HUES64 (cell line): ENCODE results near the gene ALCAM.

ENCODE experiments used
- H3K27ac ChIP-seq: 2 replicates; pipeline ENCODE4 v1.7.0; 2013; ENCODE audit warnings: low read depth, low read length, inconsistent platforms
- H3K27me3 ChIP-seq: 2 replicates; pipeline ENCODE4 v1.6.1; 2013; ENCODE audit warnings: mild to moderate bottlenecking, low read length; ENCODE audit not compliant: insufficient read depth
- H3K36me3 ChIP-seq: 2 replicates; pipeline ENCODE4 v1.6.1; 2013; ENCODE audit warnings: mild to moderate bottlenecking, low read length; ENCODE audit not compliant: insufficient read depth
- H3K4me1 ChIP-seq: 2 replicates; pipeline ENCODE4 v1.6.1; 2013; ENCODE audit warnings: mild to moderate bottlenecking, low read length, moderate library complexity; ENCODE audit not compliant: insufficient read depth
- H3K4me3 ChIP-seq: 2 replicates; pipeline ENCODE4 v1.5.1; 2013; ENCODE audit warnings: mild to moderate bottlenecking, low read length, moderate library complexity
- H3K9ac ChIP-seq: 2 replicates; pipeline ENCODE4 v1.6.1; 2013; ENCODE audit warnings: mild to moderate bottlenecking, low read depth, low read length
- H3K9me3 ChIP-seq: 2 replicates; pipeline ENCODE4 v1.6.1; 2013; ENCODE audit warnings: low read depth, low read length; ENCODE audit not compliant: insufficient read depth
- WGBS: fragments of 150-250, 120-280 bp; methylation state at CpG from one replicate; pipeline ENCODE4 v1.1.7; 2013; ENCODE audit warnings: missing lambda C conversion rate; 5-methylcytosine and 5-hydroxymethylcytosine counted together

ALCAM gene

DNA sequence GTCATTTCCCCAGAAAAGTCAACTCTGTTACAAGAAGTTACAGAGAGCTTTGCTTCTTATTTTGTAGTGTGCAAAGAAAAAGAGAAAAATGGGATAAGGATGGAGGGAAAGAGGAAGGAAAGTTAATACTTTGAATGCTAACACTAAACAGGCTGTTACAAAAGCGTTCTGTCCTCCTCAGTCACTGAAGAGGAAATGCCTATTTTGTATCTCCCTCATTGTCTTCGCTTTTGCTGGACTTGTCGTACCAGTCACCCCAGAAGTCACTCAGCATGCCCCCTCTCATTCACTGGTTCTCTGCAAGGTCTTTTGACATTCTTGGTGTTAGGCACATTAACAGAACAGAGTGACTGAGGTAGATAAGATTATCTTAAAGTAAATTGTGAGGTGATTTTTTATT lies 129.6 kb downstream of the ALCAM start:
- Histone ChIP-seq H3K27me3 (no peaks in the 10 kb centered on the region), H3K9ac (no peak overlapping the region), H3K9me3 (peaks cover 1% of the 10 kb centered on the region; the same call in 1 of the 2 replicates), H3K4me3 (no peak overlapping the region), H3K4me1 (peaks cover 10% of the 10 kb centered on the region), H3K36me3 (no peaks in the 10 kb centered on the region), H3K27ac (no peak overlapping the region)
- WGBS: 91% methylated on average over 3 of the region's 3 CpGs

DNA sequence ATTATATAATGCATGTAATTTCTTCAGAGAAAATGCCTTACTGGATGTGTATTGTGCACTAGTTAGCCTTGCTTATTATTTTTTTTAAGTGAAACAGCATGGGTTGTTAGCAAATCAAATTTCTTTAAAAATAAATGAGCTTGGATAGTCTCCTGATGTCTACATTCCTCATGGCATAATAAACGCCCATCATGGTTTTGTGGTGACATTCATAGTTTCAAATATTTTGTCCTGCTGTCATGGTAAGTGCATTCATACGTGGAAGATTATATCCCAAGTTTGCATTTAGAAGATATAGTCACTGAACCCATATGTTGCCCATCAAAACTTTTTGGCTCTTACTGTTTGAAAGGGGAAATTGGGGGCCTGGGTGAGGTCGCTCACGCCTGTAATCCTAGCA lies 130.7 kb downstream of the ALCAM start:
- no peak overlapping the region for H3K9ac ChIP-seq
- no peaks in the 10 kb centered on the region for H3K27me3 ChIP-seq
- H3K27ac ChIP-seq: no peak overlapping the region
- H3K36me3 ChIP-seq: no peaks in the 10 kb centered on the region
- peaks cover 13% of the 10 kb centered on the region for H3K4me1 ChIP-seq
- WGBS: 97% methylated on average over 4 of the region's 4 CpGs
- no peaks in the 10 kb centered on the region for H3K9me3 ChIP-seq
- no peak overlapping the region for H3K4me3 ChIP-seq

DNA sequence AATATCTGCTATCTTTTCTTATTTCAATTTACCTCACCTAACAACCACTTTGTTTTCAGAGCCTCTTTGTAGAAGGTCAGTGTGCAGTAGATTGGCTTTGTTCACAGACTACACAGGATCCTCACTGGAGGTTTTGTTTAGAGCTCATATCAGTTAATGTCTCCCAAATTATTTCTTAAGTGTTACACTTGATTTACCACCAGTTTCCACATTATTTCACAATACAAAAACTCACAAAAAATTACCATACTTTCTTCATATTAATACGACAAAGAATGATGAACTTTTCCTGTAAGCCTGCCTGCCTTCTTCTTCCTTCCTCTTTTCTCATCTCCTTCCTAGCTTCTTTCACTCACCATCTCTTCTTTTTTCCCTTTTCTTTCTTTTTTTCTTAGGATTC lies 133.3 kb downstream of the ALCAM start:
- H3K9me3 ChIP-seq: no peaks in the 10 kb centered on the region
- H3K27me3 ChIP-seq: no peaks in the 10 kb centered on the region
- H3K4me1 ChIP-seq: peaks cover 20% of the 10 kb centered on the region
- WGBS: no CpG with 5 or more reads among the region's 1 CpG
- no peak overlapping the region for H3K4me3 ChIP-seq
- no peaks in the 10 kb centered on the region for H3K36me3 ChIP-seq
- H3K27ac ChIP-seq: no peak overlapping the region
- H3K9ac ChIP-seq: no peak overlapping the region

DNA sequence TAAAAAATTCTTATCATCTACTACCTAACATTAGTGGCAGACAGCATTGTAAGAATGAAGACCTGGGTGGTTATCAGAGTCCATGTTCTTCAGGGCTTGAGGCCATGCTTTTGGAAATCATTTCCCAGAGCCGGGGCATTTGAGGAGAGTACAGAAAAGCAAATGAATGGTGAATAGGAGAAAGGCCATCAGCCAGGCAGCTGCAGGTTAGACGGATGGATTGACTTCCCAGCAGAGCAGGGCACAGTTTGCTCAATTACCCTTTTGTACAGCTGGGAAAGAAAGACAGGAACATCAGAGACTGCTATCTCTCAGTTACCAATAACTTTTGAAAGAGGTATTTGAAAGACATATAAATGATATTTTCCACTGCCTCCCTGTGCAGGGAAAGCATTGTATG lies 135.6 kb downstream of the ALCAM start:
- Histone ChIP-seq H3K9ac (no peak overlapping the region), H3K4me1 (peaks cover 12% of the 10 kb centered on the region; the same call in 1 of the 2 replicates), H3K9me3 (no peaks in the 10 kb centered on the region), H3K4me3 (no peak overlapping the region), H3K36me3 (no peaks in the 10 kb centered on the region), H3K27me3 (no peaks in the 10 kb centered on the region), H3K27ac (no peak overlapping the region)
- 88% methylated on average over 2 of the region's 2 CpGs for WGBS

DNA sequence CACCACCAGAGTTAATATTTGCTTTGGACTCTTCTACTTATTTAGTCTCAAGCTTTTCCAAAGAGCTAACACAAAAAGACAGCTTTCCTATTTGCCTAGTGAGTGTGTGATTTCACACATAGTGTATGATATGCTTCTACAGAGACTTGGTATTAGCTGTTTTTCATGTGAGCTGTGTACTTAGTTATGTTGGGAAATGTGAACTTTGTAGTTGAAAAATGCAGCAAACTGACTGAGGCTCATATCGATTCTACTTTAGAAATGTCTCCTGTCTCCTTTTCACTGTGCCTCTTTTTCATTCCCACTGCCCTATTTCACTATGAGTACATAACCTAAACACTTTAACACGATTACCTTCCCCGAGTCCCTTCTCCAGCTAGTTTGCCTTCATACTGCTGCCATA lies 136.5 kb downstream of the ALCAM start:
- H3K4me3 ChIP-seq: no peak overlapping the region
- no peak overlapping the region for H3K9ac ChIP-seq
- peaks cover 12% of the 10 kb centered on the region; the same call in 1 of the 2 replicates for H3K4me1 ChIP-seq
- no peak overlapping the region for H3K27ac ChIP-seq
- WGBS: 93% methylated on average over 3 of the region's 3 CpGs
- no peaks in the 10 kb centered on the region for H3K9me3 ChIP-seq
- H3K36me3 ChIP-seq: no peaks in the 10 kb centered on the region
- H3K27me3 ChIP-seq: no peaks in the 10 kb centered on the region

DNA sequence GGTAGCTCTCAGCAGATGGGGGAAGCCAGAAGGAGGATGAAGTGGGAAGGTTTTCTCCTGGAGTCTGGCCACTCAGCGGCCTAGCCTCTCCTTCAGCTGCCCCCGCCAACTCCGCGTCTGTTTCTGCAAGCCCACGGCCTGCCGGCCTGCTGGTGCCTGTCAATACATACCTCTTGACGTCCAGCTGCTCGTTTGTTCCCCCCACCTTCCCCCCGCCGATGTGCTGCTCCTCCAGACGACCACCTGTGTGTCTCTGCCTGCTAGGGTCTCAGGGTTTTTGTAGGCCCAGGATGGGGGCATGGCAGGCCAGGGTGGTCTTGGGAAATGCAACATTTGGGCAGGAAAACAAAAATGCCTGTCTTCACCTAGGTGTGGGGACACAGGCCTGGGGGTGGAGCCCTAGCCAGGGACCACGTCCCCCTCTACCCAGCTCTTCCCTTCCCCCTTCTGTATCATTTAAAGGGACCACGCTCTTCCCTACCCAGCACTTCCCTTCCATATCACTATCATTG lies 137.8 kb downstream of the ALCAM start:
- H3K9me3 ChIP-seq: no peaks in the 10 kb centered on the region
- H3K9ac ChIP-seq: no peak overlapping the region
- H3K36me3 ChIP-seq: no peaks in the 10 kb centered on the region
- H3K4me1 ChIP-seq: peaks cover 12% of the 10 kb centered on the region; the same call in 1 of the 2 replicates
- H3K27me3 ChIP-seq: no peaks in the 10 kb centered on the region
- no peak overlapping the region for H3K27ac ChIP-seq
- H3K4me3 ChIP-seq: no peak overlapping the region
- WGBS: 84% methylated on average over 13 of the region's 13 CpGs

DNA sequence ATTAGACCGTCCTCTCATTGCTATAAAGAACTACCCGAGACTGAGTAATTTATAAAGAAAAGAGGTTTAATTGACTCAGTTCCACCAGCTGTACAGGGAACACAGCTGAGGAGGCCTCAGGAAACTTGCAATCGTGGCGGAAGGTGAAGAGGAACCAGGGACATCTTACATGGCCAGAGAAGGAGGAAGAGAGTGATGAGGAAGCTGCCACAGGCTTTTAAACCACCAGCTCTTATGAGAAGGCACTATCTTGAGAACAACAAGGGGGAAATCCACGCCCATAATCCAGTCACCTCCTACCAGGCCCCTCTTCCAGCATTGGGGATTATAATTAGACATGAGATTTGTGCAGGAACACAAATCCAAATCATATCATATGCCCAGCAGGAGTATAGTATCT lies 138.5 kb downstream of the ALCAM start:
- no peak overlapping the region for H3K9ac ChIP-seq
- peaks cover 12% of the 10 kb centered on the region; the same call in 1 of the 2 replicates for H3K4me1 ChIP-seq
- no peak overlapping the region for H3K27ac ChIP-seq
- 81% methylated on average over 4 of the region's 5 CpGs for WGBS
- no peak overlapping the region for H3K4me3 ChIP-seq
- no peaks in the 10 kb centered on the region for H3K36me3 ChIP-seq
- no peaks in the 10 kb centered on the region for H3K27me3 ChIP-seq
- H3K9me3 ChIP-seq: no peaks in the 10 kb centered on the region

DNA sequence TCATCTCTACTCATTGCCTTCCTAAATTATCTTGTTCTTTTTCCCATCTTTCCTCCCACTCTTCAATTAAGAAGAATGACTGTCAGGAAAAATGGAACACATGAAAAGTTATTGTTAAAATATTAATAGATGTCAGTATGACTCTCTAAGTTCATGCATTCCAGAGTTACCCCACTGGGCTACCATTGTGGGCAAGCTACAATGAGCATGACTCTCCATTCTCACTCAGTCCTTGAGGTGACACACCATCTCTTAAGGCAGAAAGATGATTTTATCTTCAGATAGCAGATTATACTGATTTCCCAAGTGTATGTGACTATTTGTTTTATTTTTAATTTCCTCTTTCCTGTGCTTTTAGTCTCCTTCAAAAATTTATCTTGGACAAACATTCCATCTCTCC lies 144.3 kb downstream of the ALCAM start:
- no peaks in the 10 kb centered on the region for H3K36me3 ChIP-seq
- no peak overlapping the region for H3K9ac ChIP-seq
- no peak overlapping the region for H3K4me3 ChIP-seq
- H3K27ac ChIP-seq: no peak overlapping the region
- H3K4me1 ChIP-seq: peaks cover 15% of the 10 kb centered on the region; the same call in 1 of the 2 replicates
- no peaks in the 10 kb centered on the region for H3K9me3 ChIP-seq
- no peaks in the 10 kb centered on the region for H3K27me3 ChIP-seq

DNA sequence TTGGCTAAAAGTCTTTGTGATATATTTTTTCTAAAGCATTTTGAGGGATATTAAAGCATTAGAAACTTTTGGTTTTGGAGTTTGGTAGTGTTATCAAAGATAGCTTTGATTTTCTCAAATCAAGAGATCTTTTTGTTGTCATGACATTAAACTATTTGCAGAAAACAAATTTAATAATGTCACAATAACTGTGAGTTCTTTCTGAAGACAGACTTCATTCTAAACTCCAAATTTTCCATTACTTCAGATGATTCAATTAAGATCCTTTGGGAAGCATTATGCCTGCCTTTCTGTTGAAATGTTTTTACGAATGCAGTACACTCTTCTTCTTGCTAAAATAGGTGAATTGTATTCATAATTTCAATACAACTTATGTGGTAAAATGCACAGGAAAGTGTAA lies 145.4 kb downstream of the ALCAM start:
- Histone ChIP-seq H3K36me3 (no peaks in the 10 kb centered on the region), H3K4me1 (peaks cover 15% of the 10 kb centered on the region; the same call in 1 of the 2 replicates), H3K9ac (no peak overlapping the region), H3K4me3 (no peak overlapping the region), H3K27ac (no peak overlapping the region), H3K9me3 (no peaks in the 10 kb centered on the region), H3K27me3 (no peaks in the 10 kb centered on the region)
- no CpG with 5 or more reads among the region's 1 CpG for WGBS

DNA sequence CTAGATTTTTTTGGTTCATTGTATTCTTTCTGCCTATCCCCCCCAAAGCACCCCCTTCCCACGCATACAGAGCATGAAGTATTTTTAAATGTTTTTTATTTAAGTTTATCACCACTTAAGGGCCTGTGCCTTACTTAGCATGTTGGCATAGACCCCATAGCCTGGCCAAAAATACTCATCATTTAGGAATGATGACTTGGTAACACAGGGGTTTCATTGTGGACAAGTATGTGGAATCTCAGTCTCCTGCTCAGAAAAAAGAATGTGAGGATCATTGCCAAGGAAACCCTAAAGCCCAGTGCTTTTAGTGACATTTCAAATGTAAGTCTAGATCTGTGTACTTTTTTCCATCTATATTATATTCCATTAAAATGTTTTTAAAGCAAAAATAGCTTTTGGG lies 146.3 kb downstream of the ALCAM start:
- Histone ChIP-seq H3K9ac (no peak overlapping the region), H3K27me3 (no peaks in the 10 kb centered on the region), H3K27ac (no peak overlapping the region), H3K9me3 (no peaks in the 10 kb centered on the region), H3K4me3 (no peak overlapping the region), H3K36me3 (no peaks in the 10 kb centered on the region), H3K4me1 (peaks cover 15% of the 10 kb centered on the region; the same call in 1 of the 2 replicates)
- no CpG with 5 or more reads among the region's 1 CpG for WGBS

DNA sequence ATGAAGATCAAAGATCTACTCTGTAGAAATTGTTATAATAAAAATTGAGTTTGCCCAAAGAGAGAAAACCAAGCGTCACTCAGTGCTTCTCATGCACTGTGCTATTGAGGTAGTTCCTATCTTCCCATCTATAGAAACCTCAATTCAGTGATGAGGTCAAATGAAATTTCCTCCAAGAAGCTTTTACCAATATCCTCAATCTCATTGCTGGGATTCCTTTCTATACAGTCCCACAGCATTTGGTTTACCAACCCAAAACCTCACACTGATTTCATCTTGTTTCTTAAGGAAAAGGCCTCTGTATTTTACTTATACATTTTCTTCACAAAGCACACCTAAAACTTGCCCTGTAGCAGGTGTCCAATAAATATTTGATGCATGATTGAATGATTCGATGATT lies 147.2 kb downstream of the ALCAM start:
- H3K9ac ChIP-seq: no peak overlapping the region
- H3K27ac ChIP-seq: no peak overlapping the region
- WGBS: 95% methylated on average over 2 of the region's 2 CpGs
- no peak overlapping the region for H3K4me3 ChIP-seq
- no peaks in the 10 kb centered on the region for H3K27me3 ChIP-seq
- no peaks in the 10 kb centered on the region for H3K9me3 ChIP-seq
- no peaks in the 10 kb centered on the region for H3K36me3 ChIP-seq
- peaks cover 15% of the 10 kb centered on the region; the same call in 1 of the 2 replicates for H3K4me1 ChIP-seq

DNA sequence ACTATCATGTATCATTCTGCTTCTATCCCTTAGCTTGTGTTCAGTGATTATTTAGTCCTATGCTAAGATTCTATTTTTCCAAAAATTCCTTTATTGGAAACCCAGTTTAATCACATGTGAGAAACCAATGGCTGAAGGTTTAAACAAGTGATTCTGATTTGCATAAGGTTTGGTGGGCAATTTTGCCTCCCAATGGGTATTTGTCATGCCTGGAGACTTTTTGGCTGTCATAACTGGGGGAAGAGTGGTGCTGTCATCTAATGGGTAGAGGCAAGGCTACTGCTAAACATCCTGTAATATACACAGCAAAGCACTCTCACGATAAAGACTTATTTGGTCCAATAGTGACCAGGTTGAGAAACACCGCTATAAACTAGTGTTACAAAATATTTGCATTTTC lies 148.7 kb downstream of the ALCAM start:
- Histone ChIP-seq H3K9me3 (no peaks in the 10 kb centered on the region), H3K27ac (no peak overlapping the region), H3K4me1 (peaks cover 15% of the 10 kb centered on the region; the same call in 1 of the 2 replicates), H3K27me3 (no peaks in the 10 kb centered on the region), H3K4me3 (no peak overlapping the region), H3K9ac (no peak overlapping the region), H3K36me3 (no peaks in the 10 kb centered on the region)
- 100% methylated on average over 2 of the region's 2 CpGs for WGBS
